Hepatocyte (in vitro differentiated cells): ENCODE results near the gene SPECC1L.

ENCODE experiments used
- CTCF ChIP-seq: fragments of 200-600 bp; sonication (generic); IDR thresholded peaks from 2 replicates; pipeline ENCODE4 v1.5.1; 2016; ENCODE audit warnings: antibody characterized with exemption, mild to moderate bottlenecking; ENCODE audit not compliant: poor library complexity
- EZH2phosphoT487 ChIP-seq: fragments of 200-600 bp; sonication (generic); IDR thresholded peaks from one replicate; pipeline ENCODE4 v1.6.1; 2018; ENCODE audit warnings: antibody characterized with exemption, mild to moderate bottlenecking, low read depth, moderate library complexity; ENCODE audit not compliant: unreplicated experiment, severe bottlenecking

DNA sequence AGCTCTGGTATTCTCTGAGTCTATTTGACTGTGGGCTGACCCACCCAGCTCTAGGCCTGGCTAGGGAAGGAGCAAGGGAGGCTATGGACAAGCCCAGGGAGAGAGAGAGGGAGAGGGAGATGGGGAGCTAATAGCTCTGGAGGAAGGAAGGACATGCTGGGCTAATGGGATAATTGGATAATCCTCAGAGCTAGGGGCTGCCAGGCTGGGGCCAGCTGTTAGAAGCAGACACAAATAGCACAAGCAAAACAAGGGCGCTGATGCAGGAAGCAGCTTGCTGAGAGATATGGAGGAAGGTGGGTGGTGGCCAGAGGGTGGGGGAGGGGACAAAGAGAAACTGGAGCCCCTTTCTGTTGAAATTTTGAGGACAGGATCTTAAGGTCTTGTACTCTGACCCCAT is 180.0 kb downstream of the SPECC1L start:
- TF ChIP-seq EZH2phosphoT487 (no peak), CTCF (no peak)
